NOMO-1 treated with dmso at 0.1 percent for 144 hours (cell line): ENCODE data around the gene MTX3.

Source experiments
- DNase-seq: peaks from one replicate; lab custom pipeline; 2025; ENCODE audit not compliant: unreplicated experiment; lab: John Stamatoyannopoulos, UW

MTX3 gene

DNA sequence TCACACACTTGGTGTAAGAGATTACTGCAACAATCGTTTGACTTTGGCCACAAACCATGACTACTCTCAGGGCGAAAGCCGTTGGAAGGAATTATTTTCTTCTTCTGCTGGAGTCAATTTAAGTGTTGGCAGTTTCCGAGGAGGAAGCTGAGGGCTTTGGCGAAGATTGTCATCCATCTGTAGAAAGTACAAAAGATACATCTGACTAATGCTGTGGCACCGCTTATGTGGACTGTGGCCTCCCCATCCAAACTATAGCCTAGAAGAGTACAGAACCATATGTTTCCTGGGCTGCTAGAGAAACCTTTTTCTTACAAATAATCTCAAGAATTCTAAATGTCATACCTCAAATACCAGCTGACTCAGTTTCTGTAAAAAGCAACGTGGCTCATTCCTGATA, 7.4 kb downstream of the MTX3 start:
- DNase-seq: no peak

DNA sequence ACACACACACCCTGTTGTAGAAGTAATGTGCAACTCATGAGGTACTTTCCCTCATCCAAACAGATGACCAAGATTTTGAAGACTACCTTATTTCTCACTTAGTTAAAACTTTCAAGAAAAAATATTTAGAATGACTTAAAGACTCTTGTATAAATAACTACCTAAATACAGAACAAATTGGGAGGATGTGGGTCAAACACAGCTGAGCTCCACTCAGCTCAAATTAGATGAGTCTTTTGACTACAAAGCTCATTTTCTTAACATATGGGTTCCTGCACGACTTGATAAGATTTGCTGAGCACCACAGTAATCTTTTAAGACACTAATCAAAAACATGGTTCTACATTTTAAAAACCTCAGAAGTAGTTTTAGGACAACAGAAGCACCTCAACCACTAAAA, 8.9 kb downstream of the MTX3 start:
- no peak for DNase-seq

DNA sequence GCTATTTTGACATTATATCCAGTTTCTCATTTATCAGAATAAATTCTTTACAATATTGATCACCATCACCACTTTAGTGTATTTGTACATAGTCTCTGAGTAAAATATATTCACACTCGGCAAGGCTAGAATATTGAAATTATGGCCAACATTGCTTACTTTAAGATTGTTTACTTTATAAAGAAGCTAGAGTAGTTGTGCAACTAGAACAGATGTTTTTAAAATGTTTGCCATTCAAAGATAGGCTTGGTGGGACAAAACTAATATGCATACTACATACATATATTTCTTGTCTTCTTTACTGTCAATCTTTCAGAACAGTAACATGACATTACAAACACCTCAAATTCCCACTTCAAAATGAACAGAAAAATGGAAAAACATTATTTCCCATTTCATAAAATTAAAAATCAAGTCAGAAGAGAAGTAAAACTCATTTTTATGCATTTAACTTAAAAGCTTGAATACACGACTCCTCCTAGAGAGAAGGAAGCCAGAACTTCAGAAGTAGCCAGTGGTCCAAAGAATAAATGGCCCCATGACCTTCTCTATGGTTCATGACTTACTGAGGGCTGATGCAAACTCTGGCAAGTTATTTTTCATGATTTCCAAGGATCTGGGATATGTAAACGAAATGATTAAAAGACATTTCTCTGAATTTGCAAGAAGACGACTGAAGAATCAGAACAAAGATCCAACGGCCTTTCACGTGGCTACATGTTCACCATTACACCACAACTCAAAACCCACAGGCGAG, 14.1 kb downstream of the MTX3 start:
- no peak for DNase-seq

DNA sequence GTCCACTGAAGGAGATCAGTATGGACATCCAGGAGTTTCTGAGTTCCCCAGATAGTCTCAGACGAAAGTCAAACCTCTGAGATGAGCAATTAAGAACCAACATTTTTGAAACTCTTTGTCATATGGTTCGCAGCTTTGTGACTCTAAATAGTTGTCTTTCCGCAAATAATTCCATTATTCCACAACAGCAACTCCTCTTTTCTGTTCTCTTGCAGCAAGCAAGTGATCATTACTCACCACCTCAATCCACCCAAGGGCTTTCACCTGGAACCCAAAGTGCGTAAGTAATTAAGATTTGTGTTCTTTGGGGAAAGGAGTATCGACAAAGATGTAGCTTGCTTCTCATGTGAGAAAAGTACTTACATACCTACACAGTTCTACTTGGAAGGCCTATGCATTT, 15.6 kb downstream of the MTX3 start:
- DNase-seq: no peak

DNA sequence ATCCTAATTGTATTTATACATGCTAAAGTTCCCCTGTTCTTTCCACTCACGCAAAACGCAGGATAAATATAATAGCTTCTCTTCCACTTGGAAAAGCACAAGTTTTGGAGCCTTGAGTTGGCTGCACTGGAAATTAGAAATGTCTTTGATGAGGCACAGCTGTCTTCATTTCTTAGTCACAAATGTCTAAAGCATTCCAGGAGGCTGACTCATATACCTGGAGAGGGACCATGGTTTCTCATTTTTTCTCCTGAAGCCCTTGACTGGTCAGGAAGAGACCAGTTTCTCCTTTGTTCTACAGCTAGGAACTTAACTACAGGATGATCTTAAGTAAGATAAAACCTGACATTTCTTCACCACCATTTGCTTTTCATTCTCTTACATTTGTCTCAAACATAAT, 16.2 kb downstream of the MTX3 start:
- no peak for DNase-seq

DNA sequence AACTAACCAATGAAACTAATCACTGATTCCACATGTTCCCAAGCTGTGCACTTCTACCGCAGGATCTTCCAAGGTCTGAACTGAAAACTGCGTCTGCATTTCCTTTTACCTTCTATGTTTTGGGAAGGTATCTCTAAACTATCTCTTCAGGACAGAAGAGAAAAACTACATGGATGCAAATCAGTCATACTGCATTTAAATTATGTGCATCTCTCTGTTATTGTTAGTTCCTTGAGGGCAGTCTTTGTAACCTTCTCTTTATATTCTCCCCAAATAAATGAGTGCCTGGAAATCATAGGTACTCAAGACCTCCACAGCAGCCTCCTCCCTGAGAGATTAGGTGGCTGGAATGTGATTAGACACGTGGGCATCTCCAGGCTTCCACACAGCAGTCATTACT, 17.1 kb downstream of the MTX3 start:
- no peak for DNase-seq

DNA sequence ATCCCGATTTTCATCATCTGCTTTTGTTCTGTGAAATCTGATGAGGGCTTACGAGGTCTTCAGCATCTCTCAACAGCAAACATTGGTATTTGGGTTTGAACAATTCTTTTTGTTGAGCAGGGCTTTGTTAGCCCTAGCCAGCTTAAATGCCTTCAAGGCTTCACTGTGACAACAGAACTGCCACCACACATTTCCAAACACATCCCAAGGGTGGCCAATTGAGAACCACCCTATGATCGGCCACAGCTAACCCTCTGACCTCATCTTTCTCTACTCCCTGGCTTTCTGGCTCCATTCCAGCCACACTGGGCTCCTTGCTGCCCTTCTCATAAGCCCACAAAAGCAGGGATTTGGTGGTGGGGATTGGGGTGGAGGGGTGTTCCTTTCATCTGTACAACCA, 17.6 kb downstream of the MTX3 start:
- DNase-seq: no peak

DNA sequence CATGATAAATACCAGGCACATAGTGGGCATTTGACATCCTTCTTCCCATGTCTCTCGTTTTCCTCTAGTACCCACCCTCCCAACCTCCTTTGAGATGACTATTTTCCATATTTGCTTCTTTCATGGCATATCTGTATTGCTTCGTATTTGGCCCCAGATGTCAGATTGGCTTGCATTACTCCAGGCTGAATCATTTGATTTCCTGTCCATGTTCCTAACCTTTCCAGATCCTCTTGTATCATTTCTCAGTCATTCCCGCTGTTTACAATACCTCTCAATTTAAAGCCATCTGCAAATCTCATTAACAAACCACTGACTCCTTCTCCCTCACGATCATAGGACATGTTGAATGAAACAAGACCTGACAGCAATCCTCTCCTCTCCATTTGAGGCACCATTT, 19.9 kb downstream of the MTX3 start:
- no peak for DNase-seq

DNA sequence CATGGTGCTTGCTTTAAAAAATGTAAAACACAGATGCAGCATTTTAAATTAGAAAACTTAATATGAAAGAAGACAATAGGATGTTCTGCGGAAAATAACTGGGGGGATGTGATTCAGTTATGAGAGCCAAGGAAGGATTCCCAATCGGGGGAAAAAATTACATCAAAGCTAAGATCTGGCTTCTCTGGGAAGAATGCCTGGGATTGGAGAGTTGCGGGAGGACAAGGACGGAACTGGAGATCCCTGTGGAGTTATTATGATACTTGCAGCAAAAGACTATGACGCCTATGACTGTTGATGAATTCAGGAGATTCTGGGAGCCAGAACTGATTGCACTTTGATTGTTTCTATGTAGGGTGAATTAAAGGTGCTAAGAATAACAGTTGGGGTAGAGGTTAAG, 24.6 kb downstream of the MTX3 start:
- no peak for DNase-seq

DNA sequence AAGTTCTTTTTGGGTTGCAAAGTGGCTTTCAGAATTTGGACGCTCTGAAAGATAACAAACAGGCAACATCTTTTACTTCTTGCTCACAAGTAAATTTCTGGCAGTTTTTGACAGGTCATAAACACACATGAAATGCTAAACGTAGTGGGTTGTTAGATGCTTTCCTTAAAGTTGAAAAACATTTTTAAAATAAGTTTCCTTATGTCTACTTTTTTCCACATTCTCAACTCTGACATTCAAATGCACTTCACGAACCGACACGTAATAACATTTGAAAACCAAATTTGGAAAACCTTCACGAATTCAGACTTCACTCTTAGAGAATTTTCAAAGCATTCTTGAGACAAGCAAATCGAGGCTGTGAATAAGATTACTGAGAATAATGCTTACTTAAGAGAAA, 26.9 kb downstream of the MTX3 start:
- DNase-seq: no peak

DNA sequence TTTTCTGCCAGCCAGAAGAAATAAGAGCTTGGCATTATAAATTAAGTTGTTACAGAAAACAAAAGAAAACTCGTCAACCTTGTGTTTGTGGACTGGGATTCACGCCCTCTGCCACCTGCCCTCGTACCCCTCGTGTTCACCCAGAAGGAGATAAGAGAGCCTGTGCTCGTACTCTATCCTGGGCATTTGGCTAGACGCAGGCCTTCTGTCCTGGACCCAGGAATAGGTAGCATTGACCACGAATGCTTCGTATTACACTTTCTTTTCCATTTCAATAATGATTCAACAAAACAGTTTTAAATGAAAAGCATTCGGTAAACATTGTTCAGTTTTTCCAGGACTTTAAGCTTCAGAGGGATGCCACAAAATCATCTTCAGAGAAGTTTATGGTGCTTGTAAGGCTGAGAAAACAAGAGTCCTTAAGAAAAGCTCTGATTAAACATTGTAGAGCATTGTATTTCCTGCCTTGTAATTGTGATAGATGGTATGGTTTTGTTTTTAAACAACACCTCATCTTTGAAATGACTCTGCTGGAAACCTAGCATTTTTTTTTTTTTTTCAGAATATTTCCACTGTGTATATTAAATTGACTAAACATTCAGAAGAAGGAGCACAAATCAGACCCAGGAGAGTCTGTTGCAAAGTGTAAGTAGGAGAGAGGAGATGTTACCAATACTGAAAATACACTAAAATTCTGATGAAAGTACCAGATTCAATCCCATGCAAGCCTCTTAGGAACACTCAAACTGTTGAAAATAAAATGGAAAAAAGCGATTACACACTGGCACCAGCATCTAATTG, 27.6 kb downstream of the MTX3 start:
- DNase-seq: no peak

DNA sequence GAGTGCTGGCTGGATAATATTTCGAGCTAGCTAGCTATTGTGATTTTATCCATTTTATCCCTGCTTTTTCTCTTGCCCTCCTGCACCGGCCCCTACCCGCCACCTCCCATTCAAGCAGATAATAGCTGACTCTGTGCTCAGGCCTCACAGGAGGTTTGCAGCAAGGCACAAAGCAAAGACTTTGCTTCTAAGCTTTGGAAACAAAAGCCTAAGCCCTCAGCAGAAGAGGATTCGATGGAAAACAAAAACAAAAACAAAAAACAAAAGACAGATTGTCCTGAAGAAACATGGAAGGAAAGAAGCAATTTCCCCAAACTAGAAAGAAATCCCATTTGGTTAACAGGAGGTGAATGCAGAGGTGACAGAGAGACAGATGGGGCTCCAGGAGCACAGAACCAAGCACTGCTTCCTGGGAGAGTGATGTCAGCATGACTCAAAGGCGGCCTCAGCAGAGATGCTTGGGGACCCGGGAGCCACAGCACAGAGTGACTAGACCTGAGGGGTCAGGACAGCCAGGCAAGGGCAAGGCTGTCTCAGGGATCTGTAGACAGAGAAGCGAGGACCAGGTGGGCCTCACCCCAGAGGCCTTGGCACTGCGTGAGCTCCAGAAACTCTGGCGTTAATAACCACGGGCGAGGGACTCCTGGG, 28.4 kb downstream of the MTX3 start:
- DNase-seq: no peak

DNA sequence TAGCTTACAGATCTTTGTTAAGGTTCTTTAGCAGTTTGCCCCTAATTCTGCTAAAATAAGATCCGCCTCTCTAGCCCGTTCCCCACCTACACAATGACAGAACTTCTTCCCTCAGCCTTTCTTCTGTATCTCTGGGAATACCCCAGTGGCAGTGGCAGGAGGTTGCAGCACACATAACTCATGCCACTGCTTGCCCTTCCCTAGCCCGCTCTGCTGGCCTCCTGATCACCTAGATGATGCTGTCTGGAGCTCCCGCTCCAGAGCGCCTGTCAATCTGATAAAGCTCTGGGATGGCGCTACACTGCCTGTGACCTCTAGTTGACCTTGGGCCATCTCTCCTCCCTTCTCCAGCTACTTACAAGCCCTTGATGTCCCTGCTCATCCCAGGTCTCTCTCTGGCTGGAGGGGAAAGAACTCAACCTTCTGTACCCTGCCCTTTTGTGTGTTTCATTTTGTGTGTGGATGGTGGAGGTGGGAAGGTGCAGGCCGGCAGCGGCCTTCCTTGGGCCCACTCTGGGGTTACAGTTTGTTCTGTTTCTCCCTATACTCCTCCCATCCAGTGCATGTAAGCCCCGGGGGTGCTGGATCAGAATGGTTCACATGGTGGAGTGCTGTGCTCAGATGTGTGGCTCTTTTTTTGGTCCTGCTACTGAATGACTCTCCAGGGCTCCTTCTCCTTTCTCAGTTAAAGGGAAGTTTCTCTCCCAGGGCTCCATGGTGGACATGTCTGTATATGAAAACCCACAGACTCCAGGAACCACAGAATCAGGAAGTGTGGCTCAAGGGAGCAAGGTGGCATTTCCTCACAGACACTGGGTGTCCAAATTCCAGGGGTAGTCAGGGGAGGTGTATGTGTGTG, 29.1 kb downstream of the MTX3 start:
- no peak for DNase-seq

DNA sequence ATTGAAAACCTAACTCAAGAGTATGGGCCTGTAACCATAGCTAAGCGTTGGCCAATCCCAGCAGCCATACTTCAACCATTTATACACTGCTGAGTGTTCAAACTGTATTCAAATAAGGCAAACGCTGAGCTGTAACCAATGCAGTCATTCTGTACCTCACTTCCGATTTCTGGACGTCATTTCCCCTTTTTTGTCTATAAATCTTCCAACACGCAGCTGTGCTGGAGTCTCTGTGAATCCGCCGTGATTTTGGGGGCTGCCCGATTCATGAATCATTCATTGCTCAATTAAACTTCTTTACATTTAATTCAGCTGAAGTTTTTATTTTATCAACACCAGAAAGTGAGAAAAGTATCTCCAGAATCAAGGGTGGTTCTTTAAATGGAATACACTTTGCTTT, 31.7 kb downstream of the MTX3 start:
- peak; percentile 44 for DNase-seq

DNA sequence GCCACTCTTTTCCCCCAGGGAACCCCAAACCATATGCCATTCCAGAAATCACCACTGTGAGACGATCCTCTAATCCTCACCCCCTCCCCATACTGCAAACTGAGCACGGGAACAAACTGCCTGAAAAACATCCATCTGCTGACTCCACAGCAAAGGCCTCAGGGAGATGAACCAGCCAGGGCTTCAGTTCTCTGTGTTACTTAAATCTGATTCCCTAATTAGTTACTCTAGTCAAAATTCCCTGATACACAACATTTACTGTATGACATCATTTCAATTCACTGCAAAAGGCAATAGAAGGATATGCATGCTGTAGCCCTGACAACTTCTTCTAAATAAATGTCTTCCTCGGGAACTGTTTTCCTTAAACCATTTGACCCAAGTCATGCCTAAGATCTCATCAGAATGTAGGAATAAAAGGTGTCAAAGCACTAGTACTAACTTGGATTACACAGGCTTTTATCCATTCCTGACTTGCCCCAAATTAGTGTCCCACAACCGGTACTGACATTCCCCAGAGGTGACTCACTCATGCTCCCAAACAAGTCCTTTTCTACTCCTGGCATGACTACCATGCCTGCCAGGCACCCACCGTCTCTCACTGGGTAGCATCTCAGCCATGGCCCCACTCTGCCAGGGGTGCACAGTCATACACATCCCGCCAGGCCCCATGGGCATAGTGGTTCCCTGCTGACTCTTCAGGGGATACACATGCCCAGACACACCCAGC, 35.0 kb downstream of the MTX3 start:
- no peak for DNase-seq

DNA sequence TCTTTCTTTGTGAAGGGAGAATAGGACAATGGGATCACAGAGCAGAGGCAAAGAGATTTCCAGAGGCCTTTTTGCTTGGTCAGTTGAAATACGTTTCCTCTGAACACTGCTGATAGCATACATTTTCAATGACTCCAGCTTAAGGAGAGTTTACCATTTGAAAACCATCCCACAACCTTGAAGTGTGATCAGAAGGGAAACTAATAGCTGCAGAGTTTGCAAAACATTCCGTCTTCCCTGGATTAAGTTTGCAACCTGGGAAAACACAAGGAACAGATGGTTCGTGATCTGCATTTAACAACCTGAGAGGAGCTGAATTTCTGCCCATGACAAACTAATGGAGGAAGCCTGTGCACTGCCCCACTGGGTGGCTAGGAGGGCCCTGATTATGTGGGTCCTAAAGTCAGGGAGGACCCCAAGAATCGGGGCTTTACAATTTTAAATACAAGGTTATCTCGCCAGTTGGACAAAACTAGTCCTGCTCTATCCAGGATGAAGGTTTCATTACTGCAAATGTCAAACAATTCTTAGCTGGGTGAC, 35.6 kb downstream of the MTX3 start:
- DNase-seq: no peak

DNA sequence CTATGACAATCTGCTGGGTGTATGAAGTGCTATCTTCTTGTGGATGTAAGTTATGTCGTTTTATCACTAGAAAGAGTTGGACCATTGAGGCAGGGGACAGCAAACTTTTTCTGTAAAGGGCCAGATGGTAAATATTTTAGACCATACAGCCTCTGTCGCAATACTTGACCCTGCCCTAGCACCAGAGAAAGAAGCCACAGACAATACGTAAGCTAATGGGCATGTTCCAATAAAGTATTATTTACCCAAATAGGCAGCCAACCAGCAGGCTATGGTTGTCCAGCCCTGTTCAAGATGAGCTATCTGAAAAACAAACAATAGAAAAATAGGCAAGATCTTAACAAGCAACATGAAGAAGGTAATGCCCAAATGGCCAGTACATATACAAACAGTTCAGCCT, 36.4 kb downstream of the MTX3 start:
- DNase-seq: no peak

DNA sequence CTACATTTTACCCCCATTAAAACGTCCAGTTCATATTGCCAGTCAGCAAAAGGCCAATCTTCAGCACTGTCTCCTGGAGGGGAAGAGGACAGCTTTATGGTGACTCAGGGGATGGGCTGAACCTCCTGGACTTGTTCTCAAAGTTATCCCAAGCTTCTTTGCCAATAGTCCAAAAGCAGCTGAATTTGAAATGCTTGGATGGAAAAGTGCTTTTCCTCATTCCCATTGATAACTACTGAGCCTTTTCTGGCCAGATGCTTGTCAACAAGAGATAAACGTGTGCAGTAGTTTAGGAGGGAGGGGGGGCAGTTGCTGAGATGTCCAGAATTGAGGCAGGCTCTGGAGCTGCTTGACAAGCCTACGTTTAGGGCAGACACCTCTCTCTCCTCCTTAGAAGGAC, 43.5 kb downstream of the MTX3 start:
- DNase-seq: no peak

DNA sequence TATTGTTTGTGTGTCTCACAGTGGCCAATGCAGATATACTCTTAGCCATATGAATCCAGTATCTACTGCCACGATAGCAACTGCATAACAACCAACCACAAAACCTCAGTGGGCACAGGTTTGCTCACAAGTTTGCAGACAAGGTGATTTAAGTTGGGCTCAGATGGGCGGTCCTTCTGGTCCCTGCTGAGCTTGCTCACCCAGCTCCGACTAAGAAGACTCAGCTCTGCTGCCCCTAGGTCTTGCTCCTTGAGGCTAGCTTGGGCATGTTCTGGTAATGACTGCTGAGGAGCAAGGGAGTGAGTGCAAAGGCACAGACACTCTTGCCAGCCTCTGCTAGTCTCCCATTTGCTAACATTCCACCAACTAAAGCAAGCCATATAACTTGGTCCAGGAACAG, 52.6 kb downstream of the MTX3 start:
- DNase-seq: no peak

DNA sequence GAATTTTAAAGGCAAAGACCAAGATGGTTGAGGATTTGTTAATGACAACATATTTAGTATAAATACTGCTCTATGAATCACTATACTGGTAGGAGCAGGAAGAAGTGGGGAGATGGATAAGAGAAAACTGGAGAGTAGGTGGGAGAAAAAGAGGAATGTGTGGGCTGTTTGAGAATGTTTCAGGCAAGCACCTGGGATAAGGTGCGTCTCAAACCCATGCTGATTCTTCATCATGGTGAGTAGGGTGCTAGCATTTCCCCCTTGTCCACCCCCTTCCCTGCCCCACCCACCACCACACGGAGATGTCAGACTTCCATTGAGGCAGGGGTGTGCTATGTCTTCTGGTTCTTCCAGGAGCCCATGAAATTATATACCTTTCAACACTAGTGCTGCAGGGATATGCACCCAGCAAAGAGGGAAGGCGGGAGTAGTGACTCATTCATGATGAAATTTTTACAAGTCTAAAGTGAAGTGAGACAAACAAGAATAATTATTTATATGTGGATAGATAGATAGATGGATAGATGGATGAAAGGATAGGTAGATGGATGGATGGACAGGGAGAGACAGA, 54.3 kb downstream of the MTX3 start:
- DNase-seq: no peak
